ENCODE measurements around the gene ERFE.

The ERFE gene

DNA sequence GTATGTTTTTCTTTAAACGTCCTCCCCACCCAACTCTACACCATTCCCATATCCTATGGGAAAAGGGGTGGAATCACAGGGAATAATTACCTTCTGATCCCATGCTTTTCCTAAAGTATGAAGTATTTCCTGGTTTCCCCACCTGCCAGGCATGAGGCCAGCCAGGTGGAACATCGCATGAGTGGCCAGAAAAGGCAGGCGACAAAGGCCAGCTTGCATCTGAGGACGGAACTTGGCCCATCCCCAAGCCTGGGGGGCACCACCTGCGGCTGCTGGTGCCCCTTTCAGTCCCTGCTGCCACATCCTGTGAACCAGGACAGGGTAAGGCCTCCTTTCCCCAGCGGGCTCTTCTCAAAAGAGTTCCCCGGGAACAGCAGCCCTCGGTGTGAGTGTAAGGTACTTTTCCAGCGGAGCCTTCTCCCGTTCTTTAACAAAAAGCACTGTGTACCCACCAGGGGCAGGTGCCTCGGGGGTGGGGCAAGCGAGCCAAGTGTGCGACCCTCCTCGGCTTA, 1.2 kb upstream of the ERFE start:
- no peak for DNase-seq

- DNase-seq = no peak
These were observed 707 bp upstream of the ERFE start for GRCh38 chr2:238158018-238158508.

GRCh38 chr2:238159071-238159539, 335 bp downstream of the ERFE start:
- DNase-seq = peak in 1 of 2 experiments; percentile 40

DNA sequence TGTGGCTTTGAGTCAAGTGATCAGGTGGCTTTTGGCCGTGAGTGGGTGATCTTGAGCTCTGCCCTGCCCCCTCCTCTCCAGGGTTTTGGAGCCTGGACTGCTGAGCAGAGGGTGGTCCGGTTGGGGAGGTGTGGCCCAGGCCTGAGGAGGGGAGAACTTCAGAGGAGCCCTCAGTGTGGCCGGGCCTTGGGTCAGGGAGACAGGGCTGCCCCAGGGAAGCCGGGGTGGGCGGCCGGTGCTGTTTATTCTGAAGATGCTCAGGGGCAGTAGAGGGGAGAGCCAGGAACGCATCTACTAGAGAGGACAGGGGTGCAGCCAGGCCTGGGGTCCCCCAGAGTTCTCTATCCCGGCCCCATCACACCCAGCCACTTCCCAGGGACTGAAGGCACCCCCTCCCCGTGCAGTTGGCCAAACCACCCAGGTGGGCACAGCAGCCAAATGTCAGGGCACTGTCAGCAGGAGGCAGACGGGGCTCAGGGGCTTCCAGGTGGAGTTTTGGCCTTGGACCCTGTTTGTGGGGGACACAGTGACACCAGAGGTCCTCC, 963 bp downstream of the ERFE start:
- peak in 1 of 2 experiments; percentile 40 for DNase-seq

DNA sequence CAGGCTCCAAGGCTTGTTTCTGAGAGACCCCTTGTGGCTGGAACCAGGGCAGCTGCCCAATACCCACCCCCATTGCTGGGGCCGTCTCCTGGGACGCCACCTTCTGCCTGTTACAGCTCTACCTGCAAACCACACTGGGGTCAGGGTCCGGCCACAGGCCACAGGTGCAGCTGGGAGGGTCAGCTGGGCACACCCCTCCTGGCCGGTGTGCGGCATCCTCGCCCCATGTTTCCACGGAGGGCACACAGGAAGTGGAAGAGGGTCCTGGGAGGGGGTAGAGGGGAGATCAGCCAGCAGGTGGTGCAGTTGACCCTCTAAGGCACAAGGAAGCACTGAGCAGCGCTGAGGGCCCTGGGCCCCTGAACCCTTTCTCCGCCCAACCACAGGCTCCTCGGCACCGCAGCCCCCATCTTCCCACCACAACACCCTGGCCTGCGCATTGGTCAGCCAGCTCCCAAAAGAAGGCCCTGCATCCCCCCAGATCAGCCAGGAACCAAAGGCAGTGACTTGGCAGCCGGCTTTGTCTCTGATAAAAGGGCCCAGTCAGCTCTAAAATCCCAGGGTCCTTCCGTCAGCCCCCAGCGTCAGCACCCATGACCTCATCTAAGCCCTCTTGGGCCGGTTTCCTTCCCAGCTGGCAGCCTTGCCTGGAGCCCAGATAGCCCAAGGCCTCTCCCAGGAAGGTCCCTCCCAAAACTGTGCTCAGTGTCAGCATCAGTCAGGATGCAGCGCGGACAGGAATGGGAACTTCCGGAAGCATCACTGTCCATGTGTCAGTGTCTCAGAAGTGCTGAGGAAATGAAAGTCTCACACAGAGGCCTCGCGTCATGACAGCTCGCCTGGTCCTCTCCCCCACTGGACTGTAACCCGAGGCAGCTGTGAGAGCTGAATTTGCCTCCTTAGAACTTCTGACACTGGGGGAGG, 1.7 kb downstream of the ERFE start:
- peak; percentile 30 to 75 for DNase-seq

DNA sequence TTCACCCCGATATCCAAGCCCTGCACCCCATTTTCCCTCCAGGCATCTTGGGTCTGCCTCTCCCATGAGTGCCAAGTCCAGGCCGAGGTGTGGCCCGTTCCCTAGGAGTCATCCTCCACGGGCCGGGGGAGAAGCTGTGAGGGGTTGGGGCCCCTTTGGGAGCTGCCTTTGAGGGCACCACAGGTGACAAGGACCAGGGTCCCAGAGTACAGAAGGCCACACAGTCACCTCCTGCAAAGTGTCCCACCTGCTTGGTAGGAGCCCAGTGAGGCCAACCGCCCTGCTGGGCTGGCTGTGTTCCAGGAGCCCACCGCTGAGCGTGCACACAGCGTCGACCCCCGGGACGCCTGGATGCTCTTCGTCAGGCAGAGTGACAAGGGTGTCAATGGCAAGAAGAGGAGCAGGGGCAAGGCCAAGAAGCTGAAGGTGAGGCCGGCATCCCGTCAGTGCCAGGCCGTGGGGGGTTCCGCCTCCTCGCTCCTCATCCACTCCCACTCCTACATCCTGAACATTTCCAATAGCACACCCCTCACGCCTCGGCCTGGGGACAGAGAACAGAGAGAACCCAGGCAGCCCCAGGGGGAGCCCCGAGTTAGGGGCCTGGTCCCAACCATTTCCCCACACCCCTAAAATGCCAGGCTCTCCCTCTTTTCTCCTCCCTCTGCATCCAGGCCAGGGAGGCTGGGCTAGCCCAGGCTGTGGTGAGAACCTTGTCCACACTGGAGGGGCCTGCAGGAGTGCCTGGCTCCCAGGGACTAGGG, 2.7 kb downstream of the ERFE start:
- DNase-seq = no peak

GRCh38 chr2:238162251-238162845, 3.6 kb downstream of the ERFE start:
- no peak for DNase-seq

GRCh38 chr2:238162846-238163441, 4.2 kb downstream of the ERFE start:
- no peak for DNase-seq

DNA sequence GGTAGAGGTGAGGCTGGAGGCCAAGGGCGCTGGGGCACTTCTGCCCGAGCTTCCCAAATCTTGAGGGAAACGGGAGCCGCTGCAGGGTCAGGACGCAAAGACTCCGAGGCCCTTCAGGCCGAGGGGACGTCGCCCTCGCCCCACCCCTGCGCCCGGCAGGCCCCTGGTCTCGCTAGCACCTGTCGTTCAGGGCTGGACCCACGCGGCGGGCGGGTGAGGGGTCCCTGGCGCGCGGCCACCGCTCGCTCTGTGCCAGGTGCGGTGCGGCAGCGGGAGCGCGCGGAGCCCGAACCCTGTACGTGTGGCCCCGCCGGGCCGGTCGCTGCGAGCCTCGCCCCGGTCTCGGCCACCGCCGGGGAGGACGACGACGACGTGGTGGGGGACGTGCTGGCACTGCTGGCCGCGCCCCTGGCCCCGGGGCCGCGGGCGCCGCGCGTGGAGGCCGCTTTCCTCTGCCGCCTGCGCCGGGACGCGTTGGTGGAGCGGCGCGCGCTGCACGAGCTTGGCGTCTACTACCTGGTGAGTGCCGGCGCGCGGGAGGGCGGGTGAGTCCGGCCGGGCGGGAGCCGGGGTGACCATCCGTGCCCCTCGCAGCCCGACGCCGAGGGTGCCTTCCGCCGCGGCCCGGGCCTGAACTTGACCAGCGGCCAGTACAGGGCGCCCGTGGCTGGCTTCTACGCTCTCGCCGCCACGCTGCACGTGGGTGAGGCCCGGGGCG, 4.9 kb downstream of the ERFE start:
- DNase-seq = no peak

DNA sequence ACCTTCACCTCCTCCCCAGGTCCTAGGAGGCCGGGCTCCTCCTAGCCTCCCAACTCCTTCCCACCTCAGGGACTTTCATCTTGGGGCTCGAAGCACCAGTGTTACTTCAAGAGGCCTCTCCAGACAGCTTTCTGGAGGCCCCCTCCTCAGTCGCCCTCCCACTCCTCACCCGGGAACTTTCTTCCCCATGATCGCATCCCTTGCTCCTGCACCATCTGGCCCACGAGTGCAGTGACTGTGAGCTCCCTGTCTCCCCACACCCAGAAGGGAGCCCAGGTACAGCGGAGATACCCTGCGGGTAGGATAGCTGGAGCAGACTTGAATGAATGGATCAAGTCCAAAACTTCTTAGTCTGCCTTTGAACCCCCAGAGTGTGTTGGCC, 6.1 kb downstream of the ERFE start:
- DNase-seq = no peak

- no peak for DNase-seq
These were observed 6.6 kb downstream of the ERFE start for GRCh38 chr2:238165288-238165921.

DNA sequence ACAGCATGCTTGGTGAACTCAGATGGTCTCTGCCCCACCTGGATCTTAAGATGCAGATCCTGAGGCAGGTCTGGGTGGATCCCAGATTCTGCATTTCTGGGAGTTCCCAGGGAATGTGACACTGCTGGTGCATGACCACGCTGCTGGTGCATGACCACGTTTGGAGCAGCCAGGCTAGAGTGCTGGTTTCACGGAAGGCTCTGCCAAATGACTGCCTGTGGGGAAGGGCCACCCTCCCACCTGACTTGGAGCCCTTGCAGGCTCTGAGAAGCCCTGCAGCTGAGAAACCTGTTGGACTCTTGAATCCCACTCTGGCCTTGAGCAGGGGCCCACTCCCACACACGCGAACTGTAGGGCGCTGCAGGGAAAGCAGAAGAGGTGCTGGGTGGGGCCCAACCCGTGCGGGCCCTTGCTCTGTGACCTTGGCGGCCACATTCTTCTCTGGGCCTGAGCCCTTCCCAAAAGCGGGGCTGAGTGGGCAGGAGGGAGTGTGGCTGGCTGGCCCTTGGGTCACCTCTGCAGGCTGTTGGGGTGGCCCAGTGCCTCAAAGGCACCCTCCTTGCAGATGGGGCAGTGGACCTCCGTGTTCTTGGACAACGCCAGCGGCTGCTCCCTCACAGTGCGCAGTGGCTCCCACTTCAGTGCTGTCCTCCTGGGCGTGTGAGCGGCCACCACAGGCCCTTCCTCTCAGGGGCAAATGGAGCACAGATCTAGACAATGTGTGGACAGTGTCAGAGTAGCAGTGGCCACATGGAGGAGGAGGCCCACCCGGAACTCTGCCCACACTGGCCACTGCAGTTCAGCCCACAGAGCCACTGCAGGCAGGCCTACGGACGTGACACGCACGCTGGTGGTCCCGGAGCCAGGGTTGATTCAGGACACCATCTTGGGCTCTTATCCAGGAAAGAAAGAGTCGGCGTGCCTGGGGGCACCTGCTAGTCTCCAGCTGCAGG, 7.9 kb downstream of the ERFE start:
- DNase-seq = no peak

- DNase-seq = no peak
These were observed 8.6 kb downstream of the ERFE start for GRCh38 chr2:238167344-238167715.

DNA sequence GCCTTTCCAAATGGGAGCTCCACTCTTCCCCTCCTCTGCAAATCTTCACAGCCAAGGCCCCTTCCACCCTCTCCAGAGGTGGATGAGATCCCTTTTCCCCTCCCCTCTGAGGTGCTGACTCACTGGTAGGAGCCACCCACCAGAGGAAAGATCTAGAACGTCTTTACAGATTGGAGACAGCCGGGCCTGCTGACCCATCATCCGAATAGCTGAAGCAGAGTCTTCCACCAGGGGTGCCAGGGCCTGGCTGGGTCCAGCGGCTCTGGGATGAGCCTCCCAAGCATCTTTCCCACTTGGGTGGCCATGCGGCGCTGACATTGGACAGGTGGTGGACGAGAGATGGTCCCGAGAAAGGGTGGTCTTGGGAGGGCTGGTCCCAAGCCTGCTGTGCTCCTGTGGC, 9.0 kb downstream of the ERFE start:
- no peak for DNase-seq

DNA sequence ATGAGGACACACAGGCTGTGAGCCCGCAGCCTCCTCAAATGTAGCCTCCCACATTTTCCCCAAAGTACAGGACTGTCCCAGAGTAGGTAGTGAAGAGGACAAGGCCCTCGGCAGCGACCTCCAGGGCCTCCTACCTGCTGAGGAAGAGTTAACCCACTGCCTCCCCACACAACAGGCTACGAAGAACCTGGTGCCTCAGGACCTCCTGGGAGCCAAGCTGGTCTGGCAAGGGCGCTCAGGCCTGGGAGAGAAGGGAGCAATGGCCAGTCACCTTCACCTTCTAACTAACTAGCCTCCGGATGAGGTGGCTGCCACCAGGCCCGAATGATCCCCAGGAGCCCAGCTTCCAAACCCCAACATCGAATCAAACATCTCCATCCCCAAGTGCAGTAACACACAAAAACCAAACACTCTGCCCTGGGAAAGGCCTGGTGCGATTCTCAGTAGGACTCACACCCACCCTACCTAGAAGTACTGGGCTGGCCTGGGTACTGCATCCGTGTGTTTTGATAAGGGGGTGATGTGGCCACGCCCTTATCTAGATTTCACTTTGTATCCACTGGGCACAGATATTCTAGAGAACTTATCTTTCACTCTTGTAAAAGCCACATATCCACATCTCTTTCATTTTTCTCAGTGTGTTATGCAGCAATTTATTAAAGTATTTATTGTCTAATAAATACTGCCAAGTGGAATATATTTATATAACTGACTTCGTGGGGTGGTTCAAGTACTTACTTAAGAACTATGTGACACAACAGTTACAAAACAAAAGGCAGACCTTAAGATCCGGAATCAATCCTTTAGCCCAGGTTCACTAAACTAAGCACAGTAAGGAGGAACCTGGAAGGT, 9.7 kb downstream of the ERFE start:
- DNase-seq = no peak

GRCh38 chr2:238169048-238169707, 10.4 kb downstream of the ERFE start:
- no peak for DNase-seq

- DNase-seq = peak in 1 of 2 experiments; percentile 34
These were observed 11.0 kb downstream of the ERFE start for GRCh38 chr2:238169708-238170251.
